HepG2 (cell line): ENCODE measurements around the gene ADRA2A. TPM values are rescaled to one million over a fixed set of nuclear protein-coding genes. Genes with fewer than 3 reads are reported as not detected.

Experiments
- ATAC-seq: fragments of 200-7000 bp; cut with Tn5 transposase; 3 replicates; pipeline ENCODE4 v1.9.1; 2020; ENCODE audit warnings: mild to moderate bottlenecking, moderate library complexity
- BruUV-seq: library from RNA; stranded (reverse); fragments of 400-500 nt; replicated peaks from 2 replicates; lab custom pipeline; 2021; lab: Mats Ljungman, UMichigan
- CTCF ChIA-PET: fragments of 300-600 bp; formaldehyde crosslinking; extraction: SDS; loops from one replicate; lab custom pipeline; 2021; ENCODE audit warnings: low total read pairs, inconsistent platforms, low intra/inter-chr PET ratio; lab: Yijun Ruan, JAX
- POLR2A ChIA-PET: fragments of 350-600 bp; sonication (Branson Sonifier 250); formaldehyde crosslinking; loops from one replicate; lab custom pipeline; 2020; ENCODE audit warnings: antibody characterized with exemption, inconsistent platforms; lab: Yijun Ruan, JAX
- DNase-seq: peaks from one replicate; pipeline ENCODE4 v3.0.0-alpha.2; 2015; ENCODE audit warnings: low spot score
- FAIRE-seq: peaks from 3 replicates; lab custom pipeline; 2011; peaks lifted over from hg19 to GRCh38; lab: Jason Lieb, UNC
- H2AFZ ChIP-seq: one replicate; pipeline ENCODE4 v1.6.1; 2011; ENCODE audit warnings: low read length, inconsistent platforms
- H3K27ac ChIP-seq: fragments of 300-600 bp; 3 replicates; pipeline ENCODE4 v1.8.0; 2011; ENCODE audit warnings: mixed run types, mild to moderate bottlenecking, mixed read lengths, low read length, inconsistent platforms; ENCODE audit not compliant: insufficient read depth; ENCODE audit errors: extremely low read length
- H3K27me3 ChIP-seq, 2 experiments: fragments of 200-600 bp in 1 of 2; 2 replicates in 1 of 2; 3 replicates in 1 of 2; pipeline versions ENCODE4 v1.6.0 to v1.8.0; 2011; ENCODE audit warnings: low read length in 2 of 2, mild to moderate bottlenecking in 2 of 2, moderate library complexity in 2 of 2, inconsistent platforms in 1 of 2; ENCODE audit not compliant: insufficient read depth in 2 of 2, control insufficient read depth in 1 of 2
- H3K36me3 ChIP-seq, 2 experiments: fragments of 200-600 bp in 1 of 2; replicated peaks in 1 of 2; 2 replicates in 1 of 2; 3 replicates in 1 of 2; pipeline versions ENCODE4 v1.5.1 to v1.8.0; 2011; ENCODE audit warnings: low read length in 2 of 2, inconsistent platforms in 1 of 2; ENCODE audit not compliant: insufficient read depth in 2 of 2, control insufficient read depth in 1 of 2
- H3K4me1 ChIP-seq: 2 replicates; pipeline ENCODE4 v1.5.1; 2012; ENCODE audit warnings: low read length, inconsistent platforms; ENCODE audit not compliant: insufficient read depth
- H3K4me2 ChIP-seq: 2 replicates; pipeline ENCODE4 v1.6.0; 2011; ENCODE audit warnings: low read depth, low read length, inconsistent platforms
- H3K4me3 ChIP-seq, 3 experiments: fragments of 200-600 bp in 1 of 3; sonication (generic), shearing (Covaris generic) in 1 of 3; replicated peaks in 1 of 3; 2 replicates each; pipeline ENCODE4 v1.5.1; 2011 to 2016; ENCODE audit warnings: low read length in 3 of 3, inconsistent platforms in 2 of 3, low read depth in 2 of 3, mild to moderate bottlenecking in 2 of 3, control low read depth in 1 of 3, mixed read lengths in 1 of 3; ENCODE audit not compliant: insufficient read depth in 1 of 3
- H3K79me2 ChIP-seq: one replicate; pipeline ENCODE4 v1.6.1; 2011; ENCODE audit warnings: low read length, inconsistent platforms; ENCODE audit not compliant: insufficient read depth
- H3K9ac ChIP-seq: 2 replicates; pipeline ENCODE4 v1.6.0; 2011; ENCODE audit warnings: mild to moderate bottlenecking, low read depth, low read length, inconsistent platforms; ENCODE audit not compliant: insufficient read depth
- H3K9me3 ChIP-seq: 2 replicates; pipeline ENCODE4 v1.5.1; 2012; ENCODE audit warnings: mild to moderate bottlenecking, low read length
- H4K20me1 ChIP-seq: 2 replicates; pipeline ENCODE4 v1.6.0; 2011; ENCODE audit warnings: inconsistent platforms, mild to moderate bottlenecking, low read length, moderate library complexity; ENCODE audit not compliant: insufficient read depth
- DNMT1 ChIP-seq: sonication (generic); formaldehyde crosslinking; IDR thresholded peaks from 2 replicates; pipeline ENCODE4 v1.5.1; 2020; ENCODE audit warnings: mild to moderate bottlenecking, missing genetic modification reagents
- IKZF1 ChIP-seq: fragments of 450-650 bp; IDR thresholded peaks from 2 replicates; pipeline ENCODE4 v1.7.1; 2016
- MIXL1 ChIP-seq: IDR thresholded peaks from 2 replicates; pipeline ENCODE4 v1.6.1; 2016
- YY1 ChIP-seq: IDR thresholded peaks from 2 replicates; pipeline ENCODE4 v1.6.1; 2011; ENCODE audit warnings: low read length, low read depth, moderate library complexity, mild to moderate bottlenecking; ENCODE audit not compliant: insufficient read depth, insufficient replicate concordance
- ZNF407 ChIP-seq: sonication (generic); formaldehyde crosslinking; IDR thresholded peaks from one replicate; pipeline ENCODE4 v1.5.1; 2020; ENCODE audit warnings: mild to moderate bottlenecking, missing genetic modification reagents; ENCODE audit errors: not compliant biosample characterization
- ZNF563 ChIP-seq: sonication (generic); formaldehyde crosslinking; IDR thresholded peaks from 2 replicates; pipeline ENCODE4 v1.8.0; 2022; ENCODE audit warnings: mild to moderate bottlenecking, moderate library complexity, missing genetic modification reagents
- ZNF83 ChIP-seq: sonication (generic); formaldehyde crosslinking; IDR thresholded peaks from 2 replicates; pipeline ENCODE4 v1.4.0; 2020; ENCODE audit warnings: missing genetic modification reagents, mild to moderate bottlenecking, borderline replicate concordance
- WGBS: methylation state at CpG from one replicate; pipeline ENCODE4 v1.1.6; 2017; ENCODE audit warnings: low lambda C conversion rate; 5-methylcytosine and 5-hydroxymethylcytosine counted together
- in situ Hi-C: cut with HindIII; loops from 2 replicates; pipeline ENCODE4 v1.10.0; 2017; ENCODE audit warnings: low pct_unique_long_range_greater_than_20kb; ENCODE audit not compliant: extremely low pct_ligation_motif_present
- intact Hi-C: fragments of 100-400 bp; cut with micrococcal nuclease; formaldehyde crosslinking; loops from one replicate; pipeline ENCODE4 v1.10.0; 2022; ENCODE audit not compliant: unreplicated experiment
- polyA plus RNA-seq, 8 experiments: library from polyadenylated mRNA; depleted of rRNA in 3 of 8; stranded (reverse) in 7 of 8; unstranded in 1 of 8; fragments of >200 nt; fragmentation: Illumina TruSeq in 4 of 8; extraction: Trizol in 4 of 8; gene quantifications; 2 replicates each; pipeline versions ENCODE4 v1.2.1 to v1.2.3, GENCODE V29; 2011 to 2016; ENCODE audit warnings: low read depth in 4 of 8, missing spikeins in 1 of 8, mixed read lengths in 1 of 8; ENCODE audit not compliant: insufficient read depth in 1 of 8
- total RNA-seq, 5 experiments: library from RNA; depleted of rRNA; stranded (reverse); fragments of >200 nt; fragmentation: Illumina TruSeq; extraction: Trizol; gene quantifications; 2 replicates each; pipeline ENCODE4 v1.2.3, GENCODE V29; 2016; ENCODE audit warnings: low read depth in 1 of 5
- TF ChIP-seq, protein P1 (sequence below): sonication (generic); formaldehyde crosslinking; IDR thresholded peaks from 2 replicates; pipeline ENCODE4 v1.4.0; 2020; ENCODE audit warnings: missing genetic modification reagents, borderline replicate concordance

The ADRA2A gene
- total and polyA plus RNA-seq, 2 of the 13 experiments (the other 11 are each of a cell fraction or from before 2014, with no cell fraction given), result 0.01 TPM; not detected in 1

- H3K4me1 ChIP-seq, result no peaks in the 10 kb centered on the region
- H2AFZ ChIP-seq, result no peak overlapping the region
- no peak overlapping the region for H3K9ac ChIP-seq
- DNase-seq, result no peak
- no peaks in the 10 kb centered on the region for H4K20me1 ChIP-seq
- no TSS peak for BruUV-seq
- no peaks in the 10 kb centered on the region for H3K79me2 ChIP-seq
- H3K27me3 ChIP-seq, result peaks cover 0 to 5% of the 10 kb centered on the region in 2 experiments; a peak in 3 of 5 replicates
- FAIRE-seq, result no peak
- intact Hi-C loops (loop anchor here (10.0 kb wide), 1 partner anchor 198 kb away; no protein-coding TSS in a partner anchor), in situ Hi-C loops (loop anchor here (25.0 kb wide), 1 partner anchor 1226 kb away; no protein-coding TSS in a partner anchor)
- H3K9me3 ChIP-seq, result no peaks in the 10 kb centered on the region
- H3K27ac ChIP-seq, result no peak overlapping the region
- WGBS, result 1% methylated on average over 3 of the region's 3 CpGs
- no peaks in the 10 kb centered on the region for H3K36me3 ChIP-seq
- ChIA-PET CTCF (no interaction called here), POLR2A (no interaction called here)
- H3K4me2 ChIP-seq, result no peak overlapping the region
- ATAC-seq, result no peak
- H3K4me3 ChIP-seq, result no peak overlapping the region
- TF ChIP-seq YY1 (no peak), ZNF83 (CRISPR knock-in tag) (no peak), ZNF407 (CRISPR knock-in tag) (no peak), ZNF563 (CRISPR knock-in tag) (no peak), IKZF1 (no peak), DNMT1 (no peak), MIXL1 (no peak)
- TF ChIP-seq, protein P1, sequence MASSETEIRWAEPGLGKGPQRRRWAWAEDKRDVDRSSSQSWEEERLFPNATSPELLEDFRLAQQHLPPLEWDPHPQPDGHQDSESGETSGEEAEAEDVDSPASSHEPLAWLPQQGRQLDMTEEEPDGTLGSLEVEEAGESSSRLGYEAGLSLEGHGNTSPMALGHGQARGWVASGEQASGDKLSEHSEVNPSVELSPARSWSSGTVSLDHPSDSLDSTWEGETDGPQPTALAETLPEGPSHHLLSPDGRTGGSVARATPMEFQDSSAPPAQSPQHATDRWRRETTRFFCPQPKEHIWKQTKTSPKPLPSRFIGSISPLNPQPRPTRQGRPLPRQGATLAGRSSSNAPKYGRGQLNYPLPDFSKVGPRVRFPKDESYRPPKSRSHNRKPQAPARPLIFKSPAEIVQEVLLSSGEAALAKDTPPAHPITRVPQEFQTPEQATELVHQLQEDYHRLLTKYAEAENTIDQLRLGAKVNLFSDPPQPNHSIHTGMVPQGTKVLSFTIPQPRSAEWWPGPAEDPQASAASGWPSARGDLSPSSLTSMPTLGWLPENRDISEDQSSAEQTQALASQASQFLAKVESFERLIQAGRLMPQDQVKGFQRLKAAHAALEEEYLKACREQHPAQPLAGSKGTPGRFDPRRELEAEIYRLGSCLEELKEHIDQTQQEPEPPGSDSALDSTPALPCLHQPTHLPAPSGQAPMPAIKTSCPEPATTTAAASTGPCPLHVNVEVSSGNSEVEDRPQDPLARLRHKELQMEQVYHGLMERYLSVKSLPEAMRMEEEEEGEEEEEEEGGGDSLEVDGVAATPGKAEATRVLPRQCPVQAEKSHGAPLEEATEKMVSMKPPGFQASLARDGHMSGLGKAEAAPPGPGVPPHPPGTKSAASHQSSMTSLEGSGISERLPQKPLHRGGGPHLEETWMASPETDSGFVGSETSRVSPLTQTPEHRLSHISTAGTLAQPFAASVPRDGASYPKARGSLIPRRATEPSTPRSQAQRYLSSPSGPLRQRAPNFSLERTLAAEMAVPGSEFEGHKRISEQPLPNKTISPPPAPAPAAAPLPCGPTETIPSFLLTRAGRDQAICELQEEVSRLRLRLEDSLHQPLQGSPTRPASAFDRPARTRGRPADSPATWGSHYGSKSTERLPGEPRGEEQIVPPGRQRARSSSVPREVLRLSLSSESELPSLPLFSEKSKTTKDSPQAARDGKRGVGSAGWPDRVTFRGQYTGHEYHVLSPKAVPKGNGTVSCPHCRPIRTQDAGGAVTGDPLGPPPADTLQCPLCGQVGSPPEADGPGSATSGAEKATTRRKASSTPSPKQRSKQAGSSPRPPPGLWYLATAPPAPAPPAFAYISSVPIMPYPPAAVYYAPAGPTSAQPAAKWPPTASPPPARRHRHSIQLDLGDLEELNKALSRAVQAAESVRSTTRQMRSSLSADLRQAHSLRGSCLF (CRISPR knock-in tag), result no peak
Observed at GRCh38 chr10:111086574-111086973, 9.7 kb downstream of the ADRA2A start.
